SK-N-SH (cell line): Measurements from ENCODE around the gene BCAP31. TPM values are rescaled to one million over a fixed set of nuclear protein-coding genes. Genes with fewer than 3 reads are reported as not detected.

Experiments used
- CTCF ChIA-PET: fragments of 300-600, 350-600 bp; formaldehyde crosslinking; extraction: SDS; loops from one replicate; lab custom pipeline; 2021; lab: Yijun Ruan, JAX
- POLR2A ChIA-PET: fragments of 350-600 bp; sonication (Branson Sonifier 250); formaldehyde crosslinking; extraction: SDS; loops from one replicate; lab custom pipeline; 2020; ENCODE audit warnings: antibody characterized with exemption, inconsistent platforms; lab: Yijun Ruan, JAX
- DNase-seq: peaks from one replicate; pipeline ENCODE4 v3.0.0; 2012
- H2AFZ ChIP-seq: fragments of 200-600 bp; sonication (generic); 2 replicates; pipeline ENCODE4 v1.8.1; 2016; ENCODE audit warnings: antibody characterized with exemption, mild to moderate bottlenecking, low read depth
- H3F3A ChIP-seq: fragments of 200-600 bp; sonication (generic); replicated peaks from 2 replicates; pipeline ENCODE3; 2016; ENCODE audit warnings: antibody characterized with exemption, mild to moderate bottlenecking; ENCODE audit not compliant: insufficient read depth
- H3K27ac ChIP-seq, 2 experiments: fragments of 200-500 bp in 1 of 2; fragments of 200-600 bp in 1 of 2; sonication (Bioruptor generic) in 1 of 2; sonication (generic), shearing (Covaris generic) in 1 of 2; 2 replicates each; pipeline versions ENCODE4 v1.5.1 to v1.6.1; 2014 to 2016; ENCODE audit warnings: low read depth in 2 of 2, inconsistent platforms in 1 of 2, low read length in 1 of 2, mild to moderate bottlenecking in 1 of 2, mixed read lengths in 1 of 2
- H3K27me3 ChIP-seq: fragments of 200-600 bp; sonication (generic), shearing (Covaris generic); 2 replicates; pipeline ENCODE4 v1.6.1; 2016; ENCODE audit warnings: mixed run types; ENCODE audit not compliant: insufficient read depth
- H3K36me3 ChIP-seq, 2 experiments: fragments of 200-500 bp in 1 of 2; fragments of 200-600 bp in 1 of 2; sonication (Bioruptor generic) in 1 of 2; sonication (generic) in 1 of 2; replicated peaks in 1 of 2; 2 replicates each; pipeline versions ENCODE3 to v1.5.1; 2014 to 2016; ENCODE audit warnings: low read length in 1 of 2, mild to moderate bottlenecking in 1 of 2; ENCODE audit not compliant: insufficient read depth in 2 of 2, control insufficient read depth in 1 of 2
- H3K4me1 ChIP-seq, 2 experiments: fragments of 200-500 bp in 1 of 2; fragments of 200-600 bp in 1 of 2; sonication (Bioruptor generic) in 1 of 2; sonication (generic), shearing (Covaris generic) in 1 of 2; 2 replicates each; pipeline versions ENCODE4 v1.5.1 to v1.6.1; 2014 to 2016; ENCODE audit warnings: low read depth in 1 of 2, low read length in 1 of 2, mixed run types in 1 of 2; ENCODE audit not compliant: insufficient read depth in 2 of 2, control insufficient read depth in 1 of 2
- H3K4me2 ChIP-seq: fragments of 200-600 bp; sonication (generic), shearing (Covaris generic); 2 replicates; pipeline ENCODE4 v1.6.1; 2017; ENCODE audit warnings: mixed run types
- H3K4me3 ChIP-seq, 2 experiments: fragments of 200-500 bp in 1 of 2; fragments of 200-600 bp in 1 of 2; sonication (Bioruptor generic) in 1 of 2; sonication (generic), shearing (Covaris generic) in 1 of 2; 2 replicates each; pipeline versions ENCODE4 v1.5.1 to v1.8.1; 2014 to 2016; ENCODE audit warnings: low read depth in 2 of 2, inconsistent platforms in 1 of 2, low read length in 1 of 2, mild to moderate bottlenecking in 1 of 2, mixed read lengths in 1 of 2, moderate library complexity in 1 of 2
- H3K79me2 ChIP-seq: fragments of 200-600 bp; sonication (generic); 2 replicates; pipeline ENCODE4 v1.8.1; 2017; ENCODE audit warnings: mild to moderate bottlenecking; ENCODE audit not compliant: insufficient read depth
- H3K9ac ChIP-seq: fragments of 200-600 bp; sonication (generic); 2 replicates; pipeline ENCODE4 v1.6.1; 2017; ENCODE audit warnings: mixed run types
- H3K9me2 ChIP-seq: fragments of 200-600 bp; sonication (generic); 2 replicates; pipeline ENCODE4 v1.6.1; 2017; ENCODE audit warnings: mixed run types
- H3K9me3 ChIP-seq: fragments of 200-600 bp; sonication (generic); 2 replicates; pipeline ENCODE4 v1.6.1; 2017; ENCODE audit warnings: mixed run types, mild to moderate bottlenecking, moderate library complexity
- H4K20me1 ChIP-seq: fragments of 200-600 bp; sonication (generic); 2 replicates; pipeline ENCODE4 v1.6.1; 2017; ENCODE audit warnings: mild to moderate bottlenecking, mixed run types; ENCODE audit not compliant: insufficient read depth
- EP300 ChIP-seq, 2 experiments: IDR thresholded peaks; 2 replicates each; pipeline versions ENCODE4 v1.4.0 to v1.6.1; 2012; ENCODE audit warnings: borderline replicate concordance in 1 of 2, low read depth in 1 of 2, low read length in 1 of 2
- FOXM1 ChIP-seq: IDR thresholded peaks from 2 replicates; pipeline ENCODE4 v1.4.0; 2012; ENCODE audit warnings: low read depth, mild to moderate bottlenecking
- GABPA ChIP-seq: IDR thresholded peaks from 2 replicates; pipeline ENCODE4 v1.4.0; 2012; ENCODE audit warnings: low read depth, mild to moderate bottlenecking
- GATA2 ChIP-seq: sonication (generic); formaldehyde crosslinking; IDR thresholded peaks from 2 replicates; pipeline ENCODE4 v1.5.0; 2020; ENCODE audit warnings: mild to moderate bottlenecking, missing genetic modification reagents
- MEF2A ChIP-seq: IDR thresholded peaks from 2 replicates; pipeline ENCODE4 v1.4.0; 2012; ENCODE audit warnings: low read depth, borderline replicate concordance
- NFIC ChIP-seq: IDR thresholded peaks from 2 replicates; pipeline ENCODE4 v1.4.0; 2012; ENCODE audit warnings: borderline replicate concordance
- NRF1 ChIP-seq: IDR thresholded peaks from 2 replicates; pipeline ENCODE4 v1.6.1; 2012; ENCODE audit warnings: low read depth, mild to moderate bottlenecking, low read length
- RCOR1 ChIP-seq: fragments of 150-350 bp; IDR thresholded peaks from 2 replicates; pipeline ENCODE4 v1.6.1; 2017; ENCODE audit warnings: antibody characterized with exemption, low read length
- RFX5 ChIP-seq: IDR thresholded peaks from 2 replicates; pipeline ENCODE4 v1.6.1; 2012; ENCODE audit warnings: mild to moderate bottlenecking, improper control_type of control experiment, low read length
- RXRA ChIP-seq: IDR thresholded peaks from 2 replicates; pipeline ENCODE4 v1.4.0; 2012; ENCODE audit warnings: low read depth, mild to moderate bottlenecking, borderline replicate concordance
- SMC3 ChIP-seq: IDR thresholded peaks from 2 replicates; pipeline ENCODE4 v1.6.1; 2012; ENCODE audit warnings: low read depth, low read length, improper control_type of control experiment
- TCF12 ChIP-seq: IDR thresholded peaks from 2 replicates; pipeline ENCODE4 v1.4.0; 2012
- YY1 ChIP-seq: IDR thresholded peaks from 2 replicates; pipeline ENCODE4 v1.4.0; 2012; ENCODE audit warnings: low read depth, mild to moderate bottlenecking
- WGBS: methylation state at CpG from one replicate; pipeline ENCODE4 v1.1.6; 2017; ENCODE audit warnings: low lambda C conversion rate; 5-methylcytosine and 5-hydroxymethylcytosine counted together
- polyA plus RNA-seq, 3 experiments: library from polyadenylated mRNA; depleted of rRNA; stranded (reverse); fragments of >200 nt; gene quantifications; 2 replicates each; pipeline ENCODE4 v1.2.3, GENCODE V29; 2012
- TF ChIP-seq, protein P1 (sequence below): IDR thresholded peaks from 2 replicates; pipeline ENCODE4 v1.4.0; 2012; ENCODE audit warnings: low read depth, borderline replicate concordance
- TF ChIP-seq, protein P2 (sequence below): fragments of 150-350 bp; IDR thresholded peaks from 2 replicates; pipeline ENCODE4 v1.6.1; 2017; ENCODE audit warnings: antibody characterized with exemption, low read length, low read depth, borderline replicate concordance
- TF ChIP-seq, protein P3 (sequence below): IDR thresholded peaks from 2 replicates; pipeline ENCODE4 v1.4.0; 2012; ENCODE audit warnings: low read depth, borderline replicate concordance

The BCAP31 gene
- polyA plus RNA-seq, 1 of the 3 experiments (the other 2 are of a cell fraction) = 173 TPM

DNA sequence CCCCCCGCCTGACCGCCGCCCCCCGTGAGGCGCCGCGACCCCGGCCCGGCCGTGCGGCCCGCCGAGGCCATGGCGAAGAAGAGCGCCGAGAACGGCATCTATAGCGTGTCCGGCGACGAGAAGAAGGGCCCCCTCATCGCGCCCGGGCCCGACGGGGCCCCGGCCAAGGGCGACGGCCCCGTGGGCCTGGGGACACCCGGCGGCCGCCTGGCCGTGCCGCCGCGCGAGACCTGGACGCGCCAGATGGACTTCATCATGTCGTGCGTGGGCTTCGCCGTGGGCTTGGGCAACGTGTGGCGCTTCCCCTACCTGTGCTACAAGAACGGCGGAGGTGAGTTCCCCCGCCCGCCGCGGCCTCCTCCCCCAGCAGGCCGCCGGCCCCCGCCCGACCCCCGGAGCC, 35.7 kb downstream of the BCAP31 start (continued):
- TF ChIP-seq, protein P1, sequence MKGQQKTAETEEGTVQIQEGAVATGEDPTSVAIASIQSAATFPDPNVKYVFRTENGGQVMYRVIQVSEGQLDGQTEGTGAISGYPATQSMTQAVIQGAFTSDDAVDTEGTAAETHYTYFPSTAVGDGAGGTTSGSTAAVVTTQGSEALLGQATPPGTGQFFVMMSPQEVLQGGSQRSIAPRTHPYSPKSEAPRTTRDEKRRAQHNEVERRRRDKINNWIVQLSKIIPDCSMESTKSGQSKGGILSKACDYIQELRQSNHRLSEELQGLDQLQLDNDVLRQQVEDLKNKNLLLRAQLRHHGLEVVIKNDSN = no peak
- TF ChIP-seq GABPA (no peak), NFIC (no peak), RXRA (no peak)
- TF ChIP-seq, protein P2, sequence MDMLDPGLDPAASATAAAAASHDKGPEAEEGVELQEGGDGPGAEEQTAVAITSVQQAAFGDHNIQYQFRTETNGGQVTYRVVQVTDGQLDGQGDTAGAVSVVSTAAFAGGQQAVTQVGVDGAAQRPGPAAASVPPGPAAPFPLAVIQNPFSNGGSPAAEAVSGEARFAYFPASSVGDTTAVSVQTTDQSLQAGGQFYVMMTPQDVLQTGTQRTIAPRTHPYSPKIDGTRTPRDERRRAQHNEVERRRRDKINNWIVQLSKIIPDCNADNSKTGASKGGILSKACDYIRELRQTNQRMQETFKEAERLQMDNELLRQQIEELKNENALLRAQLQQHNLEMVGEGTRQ = no peak
- TF ChIP-seq, all 33 proteins: peak for 0

DNA sequence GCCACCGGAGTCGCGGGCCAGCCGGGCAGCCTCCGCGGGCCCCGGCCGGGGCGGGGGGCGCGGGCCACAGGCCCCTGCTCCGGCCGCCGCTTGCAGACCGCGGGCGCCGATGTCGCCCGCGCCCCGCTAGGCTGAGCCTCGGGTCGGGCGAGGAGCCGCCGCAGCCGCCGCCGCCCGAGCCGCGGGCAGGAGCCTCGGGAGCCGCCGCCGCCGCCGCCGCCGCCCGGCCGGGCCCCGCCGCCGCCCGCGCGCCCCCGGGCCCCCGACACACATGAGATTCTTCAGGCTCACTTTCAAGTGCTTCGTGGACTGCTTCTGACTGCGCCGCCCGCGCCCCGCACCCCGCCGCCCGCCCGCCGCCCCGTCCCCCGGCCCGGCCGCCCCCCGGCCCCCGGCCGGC, 36.1 kb downstream of the BCAP31 start:
- 54% methylated on average over 14 of the region's 69 CpGs for WGBS
- no peak overlapping the region for H3K9ac ChIP-seq
- no peak overlapping the region for H3K27ac ChIP-seq
- ChIA-PET CTCF (interaction anchor here (0.6 to 4.5 kb wide), 3 partner anchors 20 to 217 kb away, joined by 3 to 33 read pairs (median 6); partner anchors contain the start of gene HAUS7), POLR2A (no interaction called here)
- no peaks in the 10 kb centered on the region for H3K9me3 ChIP-seq
- H2AFZ ChIP-seq = no peak overlapping the region
- no peaks in the 10 kb centered on the region for H3K9me2 ChIP-seq
- H3K79me2 ChIP-seq = peaks cover 12% of the 10 kb centered on the region
- DNase-seq = no peak
- TF ChIP-seq, protein P2 = no peak
- no peak for TF ChIP-seq GATA2 (CRISPR knock-in tag)
- no peak for TF ChIP-seq YY1
- TF ChIP-seq MEF2A = no peak
- TF ChIP-seq, protein P3, sequence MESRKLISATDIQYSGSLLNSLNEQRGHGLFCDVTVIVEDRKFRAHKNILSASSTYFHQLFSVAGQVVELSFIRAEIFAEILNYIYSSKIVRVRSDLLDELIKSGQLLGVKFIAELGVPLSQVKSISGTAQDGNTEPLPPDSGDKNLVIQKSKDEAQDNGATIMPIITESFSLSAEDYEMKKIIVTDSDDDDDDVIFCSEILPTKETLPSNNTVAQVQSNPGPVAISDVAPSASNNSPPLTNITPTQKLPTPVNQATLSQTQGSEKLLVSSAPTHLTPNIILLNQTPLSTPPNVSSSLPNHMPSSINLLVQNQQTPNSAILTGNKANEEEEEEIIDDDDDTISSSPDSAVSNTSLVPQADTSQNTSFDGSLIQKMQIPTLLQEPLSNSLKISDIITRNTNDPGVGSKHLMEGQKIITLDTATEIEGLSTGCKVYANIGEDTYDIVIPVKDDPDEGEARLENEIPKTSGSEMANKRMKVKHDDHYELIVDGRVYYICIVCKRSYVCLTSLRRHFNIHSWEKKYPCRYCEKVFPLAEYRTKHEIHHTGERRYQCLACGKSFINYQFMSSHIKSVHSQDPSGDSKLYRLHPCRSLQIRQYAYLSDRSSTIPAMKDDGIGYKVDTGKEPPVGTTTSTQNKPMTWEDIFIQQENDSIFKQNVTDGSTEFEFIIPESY = no peak
- no peak for TF ChIP-seq SMC3
- no peak for TF ChIP-seq EP300 (IDR thresholded peaks at IDR 0.05; ENCODE audit: borderline replicate concordance in 1 of 2, low read depth in 1 of 2, low read length in 1 of 2)
- TF ChIP-seq RCOR1 = no peak
- no peak for TF ChIP-seq RFX5
- TF ChIP-seq NRF1 = no peak
- no peak for TF ChIP-seq FOXM1
- TF ChIP-seq RXRA = no peak
- TF ChIP-seq TCF12 = no peak
- peak overlapping the region in 1 of 2 experiments; percentile 56; a peak in 2 of 4 replicates for H3K4me3 ChIP-seq
- peaks cover 0 to 2% of the 10 kb centered on the region in 2 experiments for H3K36me3 ChIP-seq
- H3K4me2 ChIP-seq = no peak overlapping the region
- no peaks in the 10 kb centered on the region for H3F3A ChIP-seq
- H3K27me3 ChIP-seq = peaks cover 7% of the 10 kb centered on the region; the same call in 1 of the 2 replicates
- H4K20me1 ChIP-seq = peaks cover 9% of the 10 kb centered on the region; the same call in 1 of the 2 replicates
- H3K4me1 ChIP-seq = peaks cover 0 to 48% of the 10 kb centered on the region in 2 experiments; a peak in 1 of 4 replicates
